T-helper 22 cell (primary cell): Measurements from ENCODE around the gene CWC25.
"Not testable (repeated sequence)": the region's sequence is repeated elsewhere in the genome, so short reads cannot be mapped to it uniquely, and the experiment has no call there.

Experiments used
- DNase-seq: peaks from one replicate; pipeline ENCODE4 v3.0.0-alpha.2; 2020; ENCODE audit warnings: low read depth

The CWC25 gene

GRCh38 chr17:38824899-38825761 lies at the start of gene CWC25:
CWC25 (minus strand) TSS chr17:38825321; CDS start chr17:38825183, 138 bp downstream.
- peak; percentile 84 for DNase-seq

- no peak for DNase-seq
These were observed 48.7 kb upstream of the CWC25 start for GRCh38 chr17:38873640-38874380.

GRCh38 chr17:38872671-38873385 lies 47.7 kb upstream of the CWC25 start:
- no peak for DNase-seq

GRCh38 chr17:38872027-38872511 lies 46.9 kb upstream of the CWC25 start:
- no peak for DNase-seq

- DNase-seq = peak; percentile 57
These were observed 46.3 kb upstream of the CWC25 start for GRCh38 chr17:38871247-38872015.

- peak; percentile 50 for DNase-seq
These were observed 45.4 kb upstream of the CWC25 start for GRCh38 chr17:38870259-38871165.

- peak; percentile 74 for DNase-seq
These were observed 44.6 kb upstream of the CWC25 start, which contains the start of gene LASP1 for GRCh38 chr17:38869526-38870258. LASP1 (plus strand) TSS chr17:38870058; CDS start chr17:38870190, 132 bp downstream.

GRCh38 chr17:38868817-38869525 lies 43.9 kb upstream of the CWC25 start:
- DNase-seq = peak; percentile 69

- DNase-seq = no peak
These were observed 43.1 kb upstream of the CWC25 start for GRCh38 chr17:38867968-38868816.

GRCh38 chr17:38867179-38867967 lies 42.3 kb upstream of the CWC25 start:
- peak; percentile 50 for DNase-seq

GRCh38 chr17:38864636-38865398 lies 39.7 kb upstream of the CWC25 start:
- no peak for DNase-seq

GRCh38 chr17:38861399-38861843 lies 36.3 kb upstream of the CWC25 start:
- DNase-seq = no peak

- no peak for DNase-seq
These were observed 32.1 kb upstream of the CWC25 start for GRCh38 chr17:38857271-38857670.

- not testable (repeated sequence) for DNase-seq
These were observed 30.1 kb upstream of the CWC25 start for GRCh38 chr17:38855101-38855714.

GRCh38 chr17:38853292-38854219 lies 28.4 kb upstream of the CWC25 start, which contains the start of gene RPL23:
RPL23 (minus strand) TSS chr17:38853721; CDS start chr17:38853710, 11 bp downstream.
- DNase-seq = peak; percentile 84
